ENCODE results near the gene LRRC53.
A peak's percentile ranks its signal among the peaks of the same experiment; 100 is the strongest.

- TF ChIP-seq CTCF (IDR thresholded peaks at IDR 0.05; ENCODE audit: low read length) (peak; percentile 56), EZH2 (IDR thresholded peaks at IDR 0.05; ENCODE audit: borderline replicate concordance, low read length) (no peak)
These were observed 43.3 kb downstream of the LRRC53 start for GRCh38 chr1:74468982-74469603.
